HepG2 (cell line): ENCODE results near the gene COQ7. TPM values are rescaled to one million over a fixed set of nuclear protein-coding genes. Genes with fewer than 3 reads are reported as not detected.

ENCODE experiments used
- ARHGAP35 ChIP-seq: sonication (generic); formaldehyde crosslinking; IDR thresholded peaks from 2 replicates; pipeline ENCODE4 v1.9.0; 2022; ENCODE audit warnings: mild to moderate bottlenecking, inconsistent platforms, moderate library complexity, missing genetic modification reagents, borderline replicate concordance
- CBFB ChIP-seq: sonication (generic); formaldehyde crosslinking; IDR thresholded peaks from 2 replicates; pipeline ENCODE4 v1.4.0; 2020; ENCODE audit warnings: missing genetic modification reagents
- HMGA1 ChIP-seq: sonication (generic); formaldehyde crosslinking; conservative IDR thresholded peaks from 2 replicates; pipeline ENCODE4 v1.4.0; 2020; ENCODE audit warnings: missing genetic modification reagents
- HNRNPK ChIP-seq: fragments of 200-400 bp; formaldehyde crosslinking; IDR thresholded peaks from 2 replicates; pipeline ENCODE4 v1.6.1; 2018; ENCODE audit warnings: low read length, low read depth, moderate library complexity, mild to moderate bottlenecking; ENCODE audit not compliant: poor library complexity, severe bottlenecking
- HNRNPL ChIP-seq: fragments of 200-400 bp; formaldehyde crosslinking; IDR thresholded peaks from 2 replicates; pipeline ENCODE4 v1.6.1; 2017; ENCODE audit warnings: mild to moderate bottlenecking, low read depth, low read length
- MAZ ChIP-seq, 2 experiments: sonication (generic) in 1 of 2; formaldehyde crosslinking in 1 of 2; IDR thresholded peaks; 2 replicates each; pipeline versions ENCODE4 v1.5.0 to v1.6.1; 2012 to 2020; ENCODE audit warnings: low read depth in 2 of 2, mild to moderate bottlenecking in 2 of 2, borderline replicate concordance in 1 of 2, improper control_type of control experiment in 1 of 2, low read length in 1 of 2, missing genetic modification reagents in 1 of 2, moderate library complexity in 1 of 2
- NR0B2 ChIP-seq: sonication (generic); formaldehyde crosslinking; IDR thresholded peaks from 2 replicates; pipeline ENCODE4 v1.4.0; 2020; ENCODE audit warnings: mild to moderate bottlenecking, missing genetic modification reagents
- PATZ1 ChIP-seq: sonication (generic); formaldehyde crosslinking; IDR thresholded peaks from 2 replicates; pipeline ENCODE4 v1.4.0; 2020; ENCODE audit warnings: missing genetic modification reagents
- PRDM4 ChIP-seq: sonication (generic); formaldehyde crosslinking; IDR thresholded peaks from 2 replicates; pipeline ENCODE4 v1.9.0; 2021; ENCODE audit warnings: missing genetic modification reagents, borderline replicate concordance
- RXRA ChIP-seq: sonication (generic); formaldehyde crosslinking; IDR thresholded peaks from 2 replicates; pipeline ENCODE4 v1.5.1; 2020; ENCODE audit warnings: missing genetic modification reagents
- TBP ChIP-seq: sonication (generic); formaldehyde crosslinking; IDR thresholded peaks from 2 replicates; pipeline ENCODE4 v1.5.0; 2020; ENCODE audit warnings: missing genetic modification reagents
- ZBTB10 ChIP-seq: sonication (generic); formaldehyde crosslinking; IDR thresholded peaks from 2 replicates; pipeline ENCODE4 v1.4.0; 2020; ENCODE audit warnings: missing genetic modification reagents, borderline replicate concordance
- ZNF574 ChIP-seq: sonication (generic); formaldehyde crosslinking; IDR thresholded peaks from 2 replicates; pipeline ENCODE4 v1.4.0; 2020; ENCODE audit warnings: missing genetic modification reagents
- ZNF709 ChIP-seq: sonication (generic); formaldehyde crosslinking; IDR thresholded peaks from 2 replicates; pipeline ENCODE4 v1.5.0; 2020; ENCODE audit warnings: mild to moderate bottlenecking, missing genetic modification reagents
- polyA plus RNA-seq, 8 experiments: library from polyadenylated mRNA; depleted of rRNA in 3 of 8; stranded (reverse) in 7 of 8; unstranded in 1 of 8; fragments of >200 nt; fragmentation: Illumina TruSeq in 4 of 8; extraction: Trizol in 4 of 8; gene quantifications; 2 replicates each; pipeline versions ENCODE4 v1.2.1 to v1.2.3, GENCODE V29; 2011 to 2016; ENCODE audit warnings: low read depth in 4 of 8, missing spikeins in 1 of 8, mixed read lengths in 1 of 8; ENCODE audit not compliant: insufficient read depth in 1 of 8
- total RNA-seq, 5 experiments: library from RNA; depleted of rRNA; stranded (reverse); fragments of >200 nt; fragmentation: Illumina TruSeq; extraction: Trizol; gene quantifications; 2 replicates each; pipeline ENCODE4 v1.2.3, GENCODE V29; 2016; ENCODE audit warnings: low read depth in 1 of 5

Gene COQ7
- total and polyA plus RNA-seq, 2 of the 13 experiments (the other 11 are each of a cell fraction or from before 2014, with no cell fraction given) = 20.1 to 45.7 TPM

GRCh38 chr16:19113577-19114358 lies 46.4 kb downstream of the COQ7 start, which contains the start of gene ITPRIPL2 (continued):
- TF ChIP-seq ZNF574 (CRISPR knock-in tag) (peak; percentile 71), TBP (CRISPR knock-in tag) (0 out of 2 replicates have a peak, but pooled peaks have one; percentile 37), PRDM4 (CRISPR knock-in tag) (peak; percentile 32; the same call in 1 of the 2 replicates), ZBTB10 (CRISPR knock-in tag) (peak; percentile 50; the same call in 1 of the 2 replicates), ARHGAP35 (CRISPR knock-in tag) (0 out of 2 replicates have a peak, but pooled peaks have one; percentile 61), PATZ1 (peak; percentile 87), RXRA (peak; percentile 85; the same call in 1 of the 2 replicates), ZNF709 (CRISPR knock-in tag) (peak; percentile 93), CBFB (CRISPR knock-in tag) (peak; percentile 48; the same call in 1 of the 2 replicates), HMGA1 (CRISPR knock-in tag) (no peak), HNRNPK (no peak), HNRNPL (peak; percentile 95), NR0B2 (CRISPR knock-in tag) (peak; percentile 21; the same call in 1 of the 2 replicates), MAZ (IDR thresholded peaks at IDR 0.05; ENCODE audit: borderline replicate concordance, low read depth, low read length) (peak; percentile 57), MAZ (CRISPR knock-in tag; IDR thresholded peaks at IDR 0.05; ENCODE audit: low read depth) (peak; percentile 92)
